ENCODE data around the gene ANP32D.
"Not testable (repeated sequence)": the region's sequence is repeated elsewhere in the genome, so short reads cannot be mapped to it uniquely, and the experiment has no call there.

ANP32D gene

GRCh38 chr12:48473061-48473460 lies 702 bp downstream of the ANP32D start:
- no peak for ATAC-seq
- TF ChIP-seq ARNTL (CRISPR knock-in tag; IDR thresholded peaks at IDR 0.05; ENCODE audit: borderline replicate concordance, low read depth), result no peak
- no peak for TF ChIP-seq TCF4 (CRISPR knock-in tag; IDR thresholded peaks at IDR 0.05; ENCODE audit: borderline replicate concordance)
- TF ChIP-seq ISL1 (CRISPR knock-in tag; IDR thresholded peaks at IDR 0.05), result no peak
- TF ChIP-seq OSR1 (CRISPR knock-in tag; IDR thresholded peaks at IDR 0.05), result no peak
- TF ChIP-seq ZFP3 (CRISPR knock-in tag; IDR thresholded peaks at IDR 0.05), result no peak
- TF ChIP-seq PATZ1 (CRISPR knock-in tag; IDR thresholded peaks at IDR 0.05; ENCODE audit: borderline replicate concordance), result no peak
- no peak for TF ChIP-seq ZC3H10 (CRISPR knock-in tag; IDR thresholded peaks at IDR 0.05)
- no peak for TF ChIP-seq ZNF70 (CRISPR knock-in tag; IDR thresholded peaks at IDR 0.05)
- TF ChIP-seq, protein P1, sequence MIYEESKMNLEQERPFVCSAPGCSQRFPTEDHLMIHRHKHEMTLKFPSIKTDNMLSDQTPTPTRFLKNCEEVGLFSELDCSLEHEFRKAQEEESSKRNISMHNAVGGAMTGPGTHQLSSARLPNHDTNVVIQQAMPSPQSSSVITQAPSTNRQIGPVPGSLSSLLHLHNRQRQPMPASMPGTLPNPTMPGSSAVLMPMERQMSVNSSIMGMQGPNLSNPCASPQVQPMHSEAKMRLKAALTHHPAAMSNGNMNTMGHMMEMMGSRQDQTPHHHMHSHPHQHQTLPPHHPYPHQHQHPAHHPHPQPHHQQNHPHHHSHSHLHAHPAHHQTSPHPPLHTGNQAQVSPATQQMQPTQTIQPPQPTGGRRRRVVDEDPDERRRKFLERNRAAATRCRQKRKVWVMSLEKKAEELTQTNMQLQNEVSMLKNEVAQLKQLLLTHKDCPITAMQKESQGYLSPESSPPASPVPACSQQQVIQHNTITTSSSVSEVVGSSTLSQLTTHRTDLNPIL (CRISPR knock-in tag; IDR thresholded peaks at IDR 0.05; ENCODE audit: low read depth), result no peak
- no peak for TF ChIP-seq SNAI2 (CRISPR knock-in tag; IDR thresholded peaks at IDR 0.05)
- TF ChIP-seq, protein P2, sequence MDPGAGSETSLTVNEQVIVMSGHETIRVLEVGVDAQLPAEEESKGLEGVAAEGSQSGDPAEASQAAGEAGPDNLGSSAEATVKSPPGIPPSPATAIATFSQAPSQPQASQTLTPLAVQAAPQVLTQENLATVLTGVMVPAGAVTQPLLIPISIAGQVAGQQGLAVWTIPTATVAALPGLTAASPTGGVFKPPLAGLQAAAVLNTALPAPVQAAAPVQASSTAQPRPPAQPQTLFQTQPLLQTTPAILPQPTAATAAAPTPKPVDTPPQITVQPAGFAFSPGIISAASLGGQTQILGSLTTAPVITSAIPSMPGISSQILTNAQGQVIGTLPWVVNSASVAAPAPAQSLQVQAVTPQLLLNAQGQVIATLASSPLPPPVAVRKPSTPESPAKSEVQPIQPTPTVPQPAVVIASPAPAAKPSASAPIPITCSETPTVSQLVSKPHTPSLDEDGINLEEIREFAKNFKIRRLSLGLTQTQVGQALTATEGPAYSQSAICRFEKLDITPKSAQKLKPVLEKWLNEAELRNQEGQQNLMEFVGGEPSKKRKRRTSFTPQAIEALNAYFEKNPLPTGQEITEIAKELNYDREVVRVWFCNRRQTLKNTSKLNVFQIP (CRISPR knock-in tag; IDR thresholded peaks at IDR 0.05; ENCODE audit: borderline replicate concordance, low read depth), result no peak
- TF ChIP-seq CSDC2 (CRISPR knock-in tag; IDR thresholded peaks at IDR 0.05), result no peak
- TF ChIP-seq ZFP30 (CRISPR knock-in tag; IDR thresholded peaks at IDR 0.05), result no peak
- no peak for TF ChIP-seq GLIS3 (CRISPR knock-in tag; IDR thresholded peaks at IDR 0.05)

GRCh38 chr12:48474497-48474896 lies 2.1 kb downstream of the ANP32D start:
- ATAC-seq, result not testable (repeated sequence)

- no peak for ATAC-seq
- TF ChIP-seq ESRRG (CRISPR knock-in tag; IDR thresholded peaks at IDR 0.05) (no peak), ZFP30 (CRISPR knock-in tag; IDR thresholded peaks at IDR 0.05) (no peak), ZNF8 (CRISPR knock-in tag; IDR thresholded peaks at IDR 0.05) (no peak), ZC3H10 (CRISPR knock-in tag; IDR thresholded peaks at IDR 0.05) (no peak), ZNF565 (CRISPR knock-in tag; conservative IDR thresholded peaks at IDR 0.05; ENCODE audit: low read depth) (no peak), ISL1 (CRISPR knock-in tag; IDR thresholded peaks at IDR 0.05) (no peak), OSR1 (CRISPR knock-in tag; IDR thresholded peaks at IDR 0.05) (no peak), GLIS3 (CRISPR knock-in tag; IDR thresholded peaks at IDR 0.05) (no peak)
- TF ChIP-seq, protein P3, sequence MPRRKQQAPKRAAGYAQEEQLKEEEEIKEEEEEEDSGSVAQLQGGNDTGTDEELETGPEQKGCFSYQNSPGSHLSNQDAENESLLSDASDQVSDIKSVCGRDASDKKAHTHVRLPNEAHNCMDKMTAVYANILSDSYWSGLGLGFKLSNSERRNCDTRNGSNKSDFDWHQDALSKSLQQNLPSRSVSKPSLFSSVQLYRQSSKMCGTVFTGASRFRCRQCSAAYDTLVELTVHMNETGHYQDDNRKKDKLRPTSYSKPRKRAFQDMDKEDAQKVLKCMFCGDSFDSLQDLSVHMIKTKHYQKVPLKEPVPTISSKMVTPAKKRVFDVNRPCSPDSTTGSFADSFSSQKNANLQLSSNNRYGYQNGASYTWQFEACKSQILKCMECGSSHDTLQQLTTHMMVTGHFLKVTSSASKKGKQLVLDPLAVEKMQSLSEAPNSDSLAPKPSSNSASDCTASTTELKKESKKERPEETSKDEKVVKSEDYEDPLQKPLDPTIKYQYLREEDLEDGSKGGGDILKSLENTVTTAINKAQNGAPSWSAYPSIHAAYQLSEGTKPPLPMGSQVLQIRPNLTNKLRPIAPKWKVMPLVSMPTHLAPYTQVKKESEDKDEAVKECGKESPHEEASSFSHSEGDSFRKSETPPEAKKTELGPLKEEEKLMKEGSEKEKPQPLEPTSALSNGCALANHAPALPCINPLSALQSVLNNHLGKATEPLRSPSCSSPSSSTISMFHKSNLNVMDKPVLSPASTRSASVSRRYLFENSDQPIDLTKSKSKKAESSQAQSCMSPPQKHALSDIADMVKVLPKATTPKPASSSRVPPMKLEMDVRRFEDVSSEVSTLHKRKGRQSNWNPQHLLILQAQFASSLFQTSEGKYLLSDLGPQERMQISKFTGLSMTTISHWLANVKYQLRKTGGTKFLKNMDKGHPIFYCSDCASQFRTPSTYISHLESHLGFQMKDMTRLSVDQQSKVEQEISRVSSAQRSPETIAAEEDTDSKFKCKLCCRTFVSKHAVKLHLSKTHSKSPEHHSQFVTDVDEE (CRISPR knock-in tag; IDR thresholded peaks at IDR 0.05), result no peak
Observed at GRCh38 chr12:48482198-48482597, 9.8 kb downstream of the ANP32D start, which contains the start of gene C12orf54. Gene C12orf54, plus strand, starts transcription at chr12:48482498. Its CDS starts 799 bp downstream, at chr12:48483297.

DNA sequence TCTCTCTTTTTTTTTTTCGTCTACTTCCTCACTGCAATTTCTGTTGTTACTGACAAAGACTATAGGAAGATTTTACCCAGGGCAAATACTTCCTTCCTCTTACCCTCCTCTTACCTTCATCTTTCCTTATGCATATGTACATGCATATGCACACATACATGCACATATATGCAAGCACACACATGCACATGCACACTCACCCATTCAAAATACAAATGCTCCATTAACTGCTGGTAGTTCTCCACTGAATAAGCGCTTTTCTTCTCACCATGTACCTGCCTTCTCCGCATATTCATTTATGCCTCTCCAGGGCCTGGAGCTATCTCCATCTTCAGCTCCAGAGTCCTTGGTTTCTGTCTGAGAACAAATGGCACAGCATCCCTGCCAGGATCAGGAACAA lies 10.6 kb downstream of the ANP32D start:
- TF ChIP-seq ARNTL (CRISPR knock-in tag; IDR thresholded peaks at IDR 0.05; ENCODE audit: borderline replicate concordance, low read depth), result no peak
- TF ChIP-seq, protein P3 (CRISPR knock-in tag; IDR thresholded peaks at IDR 0.05), result no peak
- TF ChIP-seq ZNF8 (CRISPR knock-in tag; IDR thresholded peaks at IDR 0.05), result no peak
- no peak for TF ChIP-seq ISL1 (CRISPR knock-in tag; IDR thresholded peaks at IDR 0.05)
- TF ChIP-seq, protein P1 (CRISPR knock-in tag; IDR thresholded peaks at IDR 0.05; ENCODE audit: low read depth), result no peak
- TF ChIP-seq BACH2 (CRISPR knock-in tag; IDR thresholded peaks at IDR 0.05; ENCODE audit: borderline replicate concordance), result no peak
- no peak for TF ChIP-seq PATZ1 (CRISPR knock-in tag; IDR thresholded peaks at IDR 0.05; ENCODE audit: borderline replicate concordance)
- no peak for TF ChIP-seq ZNF70 (CRISPR knock-in tag; IDR thresholded peaks at IDR 0.05)
- TF ChIP-seq, protein P2 (CRISPR knock-in tag; IDR thresholded peaks at IDR 0.05; ENCODE audit: borderline replicate concordance, low read depth), result no peak

More for the DNA sequence above, 10.6 kb downstream of the ANP32D start:
- ATAC-seq, result no peak

All from SK-N-SH treated with all-trans-retinoic acid at 6 μM for 48 hours (cell line).